HG02571 (cell line): ENCODE results near the gene DLG2.
A peak's percentile ranks its signal among the peaks of the same experiment; 100 is the strongest.

Experiments
- ATAC-seq: cut with Tn5 transposase; IDR thresholded peaks from one replicate; pipeline ENCODE4 v1.9.1; 2021; ENCODE audit warnings: mild to moderate bottlenecking, moderate library complexity; ENCODE audit not compliant: unreplicated experiment

The DLG2 gene

DNA sequence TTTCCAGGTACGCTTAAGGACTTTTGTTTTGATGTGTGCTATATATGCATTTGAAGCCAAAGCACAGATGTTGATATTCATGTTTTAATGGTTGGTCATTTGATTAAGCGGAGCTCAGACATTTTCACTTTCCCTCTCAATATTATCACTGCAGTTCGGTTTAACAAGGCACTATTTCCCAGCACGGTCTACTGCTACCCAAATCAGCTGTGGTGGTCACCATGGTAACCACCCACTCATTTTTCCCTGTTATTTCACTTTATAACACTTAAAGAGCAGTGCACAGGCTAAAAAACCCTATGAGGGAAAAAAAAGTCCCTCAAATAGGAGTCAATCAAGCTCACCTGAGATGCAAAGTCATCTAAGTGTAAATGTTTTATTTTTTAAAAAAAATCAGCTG, 1901.4 kb downstream of the DLG2 start:
- no peak for ATAC-seq

- no peak for ATAC-seq
Measured at GRCh38 chr11:83725269-83725560, 1901.9 kb downstream of the DLG2 start.

GRCh38 chr11:83723999-83724398, 1903.1 kb downstream of the DLG2 start:
- peak; percentile 59 for ATAC-seq

DNA sequence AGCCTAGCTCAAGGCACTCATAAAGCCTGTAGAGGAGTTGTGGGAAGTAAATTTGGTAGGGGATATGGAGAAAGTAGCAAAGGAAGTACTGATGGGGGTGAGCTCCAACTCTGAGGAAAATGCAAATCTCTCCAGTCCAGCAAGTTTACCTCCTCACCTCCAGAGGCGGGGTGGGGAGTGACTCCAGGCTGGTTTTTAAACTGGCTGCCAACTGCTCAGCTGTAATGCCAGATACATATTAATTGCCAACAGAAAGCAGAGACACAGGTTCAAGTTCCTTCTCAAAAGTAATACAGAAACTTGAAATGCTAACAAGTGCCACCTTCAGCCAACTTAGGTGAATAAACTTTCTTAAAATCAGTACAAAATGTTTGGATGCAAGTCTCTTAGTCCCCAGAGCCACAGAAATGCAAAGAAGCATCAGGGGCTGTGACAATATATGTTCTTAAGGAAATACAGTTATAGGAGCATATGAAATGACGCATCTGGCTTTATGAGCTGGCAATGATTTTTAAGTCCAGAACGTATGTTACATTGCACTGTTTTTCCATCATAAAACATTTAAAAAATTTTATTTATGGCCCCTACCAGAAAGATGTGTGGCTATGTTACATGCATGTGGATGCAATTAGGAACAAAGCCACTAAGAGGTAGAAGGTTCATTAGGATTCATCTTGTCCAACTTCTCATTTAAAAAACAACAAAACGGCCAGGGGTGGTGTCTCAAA, 1904.6 kb downstream of the DLG2 start:
- ATAC-seq: no peak

DNA sequence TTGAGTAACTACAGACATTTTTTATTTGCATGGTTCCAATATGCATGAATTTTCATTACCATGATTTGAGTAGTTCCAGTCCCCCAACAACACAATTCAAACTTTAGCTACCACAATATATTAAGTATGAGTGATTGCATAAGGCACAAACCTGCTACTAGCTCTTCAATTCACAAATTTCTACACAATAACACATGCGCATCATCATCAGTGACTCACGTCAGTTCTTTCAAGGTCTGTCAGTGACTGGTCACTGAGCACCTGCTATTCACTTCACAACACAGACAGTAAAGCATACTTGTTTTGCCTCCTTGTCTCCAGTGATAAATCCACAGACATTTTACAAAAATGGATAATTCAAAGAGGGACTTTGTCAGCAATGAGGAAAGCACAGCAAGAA, 1905.9 kb downstream of the DLG2 start:
- ATAC-seq: no peak

DNA sequence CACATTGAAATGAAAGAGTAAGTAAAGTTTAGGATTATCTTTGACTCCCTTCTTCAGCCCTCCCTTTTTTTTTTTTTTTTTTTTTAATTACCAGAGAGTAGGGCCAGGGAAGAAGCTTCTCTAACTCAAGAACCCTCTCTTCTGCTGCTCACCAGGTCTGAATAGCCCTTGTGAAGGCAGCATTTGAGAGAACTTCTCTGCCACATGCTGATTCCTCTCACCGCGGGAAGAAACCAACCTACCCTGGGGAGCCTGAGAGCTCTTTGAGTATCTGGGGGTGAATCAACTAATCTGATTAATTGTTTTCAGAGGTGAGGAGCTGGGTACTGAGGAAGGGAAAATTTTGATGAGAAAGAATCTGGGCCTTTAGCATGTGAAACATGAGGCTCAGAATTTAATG, 1906.5 kb downstream of the DLG2 start:
- ATAC-seq: no peak

GRCh38 chr11:83717537-83717936, 1909.6 kb downstream of the DLG2 start:
- ATAC-seq: no peak

DNA sequence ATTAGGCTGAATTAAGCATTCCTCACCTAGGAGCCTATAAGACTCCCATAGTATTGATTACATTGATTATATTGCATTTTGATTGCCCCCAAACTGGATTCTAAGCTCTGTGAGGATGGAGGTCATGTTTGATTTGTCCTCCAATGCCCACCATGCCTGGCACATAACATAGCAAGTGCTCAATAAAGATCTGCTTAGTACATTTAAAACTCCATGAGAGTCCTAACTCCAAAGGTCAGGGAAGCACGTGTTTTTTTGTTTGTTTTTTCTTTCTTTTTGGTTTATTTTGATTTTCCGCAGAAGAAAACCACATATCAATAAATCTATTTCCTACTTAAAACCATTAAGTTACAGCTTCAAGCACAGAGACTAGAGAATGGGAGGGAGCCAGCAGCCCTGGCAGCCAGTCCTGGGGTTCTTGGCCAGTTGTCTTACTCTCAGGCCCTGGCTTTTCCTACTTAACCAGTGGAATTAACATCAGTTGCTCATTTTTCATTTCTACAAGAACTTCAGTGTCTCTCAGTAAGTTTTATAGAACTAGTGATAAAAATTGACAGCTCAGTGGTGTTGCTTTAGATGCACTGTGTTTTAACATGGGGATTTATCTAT, 1911.1 kb downstream of the DLG2 start:
- ATAC-seq: no peak

GRCh38 chr11:83713708-83714107, 1913.4 kb downstream of the DLG2 start:
- no peak for ATAC-seq

- no peak for ATAC-seq
Measured at GRCh38 chr11:83711106-83711527, 1916.0 kb downstream of the DLG2 start.

DNA sequence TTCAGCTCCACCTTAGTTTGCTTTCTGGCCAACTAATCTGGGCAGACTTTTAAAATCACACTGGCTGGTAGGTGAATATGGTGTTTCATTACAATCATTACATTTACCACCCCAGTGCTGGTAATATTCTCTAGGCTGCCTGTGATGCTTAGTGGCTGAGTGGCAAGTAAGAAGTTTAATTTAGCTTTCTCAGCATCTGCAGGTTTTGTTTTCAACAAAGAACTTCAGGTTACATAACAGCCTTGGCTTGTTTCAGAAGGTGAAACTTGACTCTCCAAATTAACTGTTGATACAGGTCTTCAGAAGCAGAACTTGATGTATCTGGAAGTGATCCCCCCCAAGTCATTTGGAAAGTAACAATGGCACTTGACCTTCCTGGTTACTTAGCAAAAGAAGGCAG, 1917.7 kb downstream of the DLG2 start:
- ATAC-seq: no peak

DNA sequence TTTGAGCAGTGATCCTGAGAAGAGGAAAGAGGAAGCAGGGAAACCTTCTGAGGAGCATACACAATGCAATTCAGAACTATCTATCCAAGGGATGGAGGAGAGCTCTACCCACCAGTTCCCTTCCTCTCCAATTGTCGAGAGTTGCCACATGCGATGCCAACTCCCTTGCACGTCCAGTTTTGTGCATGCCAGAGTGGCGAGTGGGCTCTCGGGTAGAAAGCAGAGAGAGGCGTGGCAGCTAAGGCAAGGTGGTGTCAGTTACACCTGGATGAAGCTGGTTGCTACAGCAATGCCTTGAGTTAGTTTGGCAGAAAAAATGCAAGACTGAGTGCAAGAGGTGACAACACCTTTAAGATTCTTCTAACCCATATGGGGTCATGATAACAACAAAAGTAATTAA, 1920.6 kb downstream of the DLG2 start:
- ATAC-seq: no peak

GRCh38 chr11:83702796-83703195, 1924.3 kb downstream of the DLG2 start:
- ATAC-seq: no peak

GRCh38 chr11:83697518-83697917, 1929.6 kb downstream of the DLG2 start:
- ATAC-seq: no peak

GRCh38 chr11:83695046-83695445, 1932.1 kb downstream of the DLG2 start:
- ATAC-seq: no peak

DNA sequence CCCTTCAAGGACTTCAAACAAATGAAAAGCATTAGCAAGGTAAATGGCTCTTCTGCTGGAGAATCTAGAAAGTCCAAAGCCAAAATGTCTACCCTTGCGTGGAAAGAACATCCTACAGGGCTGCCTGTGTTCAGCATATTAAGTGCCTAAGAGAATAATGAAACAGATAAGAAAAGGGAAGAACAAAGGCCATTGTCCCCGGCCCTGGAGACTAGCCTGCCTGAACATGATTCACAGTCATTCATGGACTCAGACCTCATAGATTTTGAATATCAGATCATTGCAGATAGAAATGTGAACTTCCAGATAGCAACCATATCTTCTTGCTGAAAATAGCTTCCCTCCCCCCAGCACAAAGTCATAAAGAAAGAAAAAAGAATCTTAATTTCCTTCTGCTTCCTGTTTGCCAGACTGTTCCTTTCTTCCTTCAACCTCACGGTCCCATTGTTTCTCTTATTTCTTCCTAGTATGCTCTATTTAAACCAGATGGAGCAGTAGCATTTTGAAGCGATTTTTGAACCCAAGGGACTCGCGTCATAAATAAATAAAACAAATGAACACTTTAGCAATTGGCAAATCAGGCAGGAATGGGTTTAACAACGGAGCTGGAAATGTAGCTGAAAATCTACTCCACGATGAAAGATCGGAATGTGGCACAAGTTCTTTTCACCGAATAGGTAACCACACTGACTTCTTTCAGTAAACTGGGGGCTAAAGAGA, 1932.8 kb downstream of the DLG2 start:
- no peak for ATAC-seq

DNA sequence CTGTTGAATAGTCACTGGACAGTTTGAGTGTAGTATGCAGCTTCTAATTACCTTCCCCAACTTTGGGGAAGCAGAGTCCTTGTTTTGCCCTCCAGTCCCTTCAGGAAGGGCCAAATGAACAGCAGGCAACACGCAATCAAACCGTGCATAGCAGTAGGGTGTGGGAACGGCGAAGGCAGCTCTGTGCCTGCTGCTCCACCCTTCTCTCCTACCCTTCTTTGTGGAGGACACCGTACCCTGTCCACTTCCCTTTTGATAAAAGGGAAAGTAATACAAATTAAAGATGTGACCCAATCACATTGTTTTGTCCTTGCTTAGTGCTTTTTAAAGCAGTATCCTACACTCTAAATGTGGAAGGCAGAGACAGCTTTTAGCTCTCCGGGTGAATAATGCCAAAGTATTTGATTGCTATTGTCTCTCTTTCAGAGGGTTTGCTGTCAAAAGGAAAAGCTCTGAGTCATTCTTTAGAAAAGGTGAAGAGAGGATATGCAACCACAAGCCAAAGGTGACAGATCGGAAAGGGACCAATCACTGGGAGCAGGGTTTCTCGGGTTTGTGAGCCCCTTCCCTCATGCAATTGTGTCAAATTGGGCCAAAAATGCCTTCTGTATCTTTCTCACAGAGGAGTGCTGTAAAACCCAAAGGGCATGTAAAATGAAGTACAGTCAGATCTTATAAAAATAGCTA, 1933.7 kb downstream of the DLG2 start:
- no peak for ATAC-seq

DNA sequence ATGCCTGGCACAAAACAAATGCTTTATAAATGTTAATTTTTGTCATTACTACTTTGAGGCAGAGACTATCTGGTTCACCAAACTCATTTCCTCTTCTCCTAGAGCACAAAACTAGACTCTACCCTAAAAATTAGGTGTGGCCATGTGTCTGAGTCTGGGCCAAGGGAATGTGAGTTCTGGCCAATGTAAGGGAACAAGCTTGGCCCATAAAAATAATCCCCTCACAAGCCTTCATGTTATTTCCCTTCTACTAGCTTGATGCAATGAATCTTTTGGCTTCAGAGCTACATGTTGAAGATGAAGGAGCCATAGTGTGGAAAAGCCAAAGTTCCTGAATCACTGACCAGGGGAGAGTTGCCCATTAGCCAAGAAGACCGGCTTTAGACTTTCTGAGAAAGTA, 1934.5 kb downstream of the DLG2 start:
- ATAC-seq: no peak

- no peak for ATAC-seq
Measured at GRCh38 chr11:83691451-83691950, 1935.6 kb downstream of the DLG2 start.

GRCh38 chr11:83689144-83689780, 1937.9 kb downstream of the DLG2 start:
- ATAC-seq: no peak

DNA sequence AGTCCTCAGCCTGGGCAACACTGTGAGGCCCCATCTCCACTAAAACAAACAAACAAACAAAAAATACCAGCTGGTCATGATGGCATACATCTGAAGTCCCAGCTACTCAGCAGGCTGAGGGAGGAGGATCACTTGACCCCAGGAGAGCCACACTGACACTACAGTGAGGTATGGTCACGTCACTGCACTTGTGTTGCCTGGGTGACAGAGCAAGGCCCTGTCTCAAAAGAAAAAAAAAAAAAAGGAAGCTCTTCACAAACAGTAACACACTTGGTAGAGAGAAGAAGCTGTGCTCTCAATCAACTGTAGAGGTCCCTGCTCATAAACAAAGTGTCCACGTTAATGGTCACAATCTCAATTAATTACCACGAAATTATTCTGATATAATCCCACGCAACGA, 1939.4 kb downstream of the DLG2 start:
- no peak for ATAC-seq
